AG09309 (cell line): ENCODE measurements around the gene ANKRD39.

Experiments
- DNase-seq: peaks from one replicate; pipeline ENCODE4 v3.0.0-alpha.2; 2010; ENCODE audit warnings: low read depth
- H3K4me3 ChIP-seq: 2 replicates; pipeline ENCODE4 v1.5.1; 2011; ENCODE audit warnings: mild to moderate bottlenecking, low read depth, low read length, moderate library complexity; ENCODE audit not compliant: control insufficient read depth
- CTCF ChIP-seq: IDR thresholded peaks from 2 replicates; pipeline ENCODE4 v1.5.1; 2011; ENCODE audit warnings: mild to moderate bottlenecking, low read depth, low read length, inconsistent platforms; ENCODE audit not compliant: insufficient read depth, control insufficient read depth; ENCODE audit errors: missing control alignments

The ANKRD39 gene

DNA sequence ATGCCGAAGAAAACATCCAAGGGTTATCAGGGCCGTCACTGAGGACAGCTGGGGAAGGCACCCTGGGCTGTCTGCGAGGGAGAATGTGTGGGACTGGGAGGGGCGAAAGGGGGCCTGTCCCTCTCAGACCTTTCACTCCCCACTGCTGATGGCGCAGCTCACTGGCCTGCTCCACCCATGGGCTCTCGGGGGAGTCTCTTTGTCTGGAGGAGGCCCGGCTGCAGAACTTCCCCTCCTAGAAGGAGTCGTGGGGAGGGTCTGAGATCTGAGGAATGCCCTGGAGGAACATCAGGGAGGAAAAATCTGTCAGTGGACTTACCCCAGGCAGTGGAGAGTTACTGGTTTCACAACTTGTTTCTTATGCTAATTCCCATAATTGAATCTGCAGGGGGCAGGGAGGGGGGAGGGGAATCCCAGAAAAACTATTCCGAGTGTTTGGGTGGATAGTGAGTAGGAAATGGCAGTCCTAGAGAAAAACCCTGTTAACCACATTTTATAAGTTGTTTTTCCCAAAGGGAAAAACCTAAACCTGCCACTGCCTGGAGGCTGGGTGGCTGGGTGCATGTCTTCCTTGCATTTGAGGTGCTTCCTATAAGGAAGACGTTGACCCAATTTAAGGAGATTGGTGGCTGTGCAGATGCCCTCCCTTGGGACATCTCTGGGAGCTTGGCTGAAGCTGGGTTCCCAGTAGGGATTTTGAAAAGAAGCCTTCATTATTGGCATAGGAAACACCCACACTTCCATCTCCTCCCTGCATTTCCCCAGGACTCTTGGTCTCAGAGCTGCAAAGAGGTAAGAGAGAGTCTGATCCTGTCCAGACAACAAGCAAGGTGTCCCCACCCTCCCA, 23.8 kb upstream of the ANKRD39 start:
- H3K4me3 ChIP-seq: no peak overlapping the region
- no peak for TF ChIP-seq CTCF
- no peak for DNase-seq

GRCh38 chr2:96880891-96881273, 23.1 kb upstream of the ANKRD39 start:
- H3K4me3 ChIP-seq: no peak overlapping the region
- no peak for TF ChIP-seq CTCF
- no peak for DNase-seq

DNA sequence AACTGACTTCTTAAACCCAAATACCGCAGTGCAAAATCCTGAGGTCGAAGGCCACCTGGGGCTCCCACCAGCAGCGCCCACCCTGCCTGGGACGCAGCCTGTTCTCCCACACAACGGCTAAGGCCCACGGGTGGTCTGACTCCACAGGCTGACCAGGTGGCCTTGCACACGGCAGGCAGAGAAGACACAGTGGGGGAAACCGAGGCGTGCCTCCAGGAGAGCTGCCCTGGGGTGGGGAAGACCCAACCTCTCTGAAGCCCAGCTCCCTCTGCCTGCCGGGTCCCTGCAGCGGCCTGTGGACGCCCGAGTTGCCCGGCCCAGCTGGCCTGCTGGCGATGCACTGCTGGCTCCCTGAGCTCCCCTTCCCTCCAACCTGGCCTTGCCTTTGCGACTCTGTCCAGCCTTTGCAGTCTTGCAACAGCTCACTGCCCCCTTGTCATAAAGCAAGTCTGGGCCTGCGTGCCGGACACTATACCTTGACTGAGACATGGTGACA, 21.8 kb upstream of the ANKRD39 start:
- TF ChIP-seq CTCF: no peak

GRCh38 chr2:96878796-96879544, 21.2 kb upstream of the ANKRD39 start:
- H3K4me3 ChIP-seq: no peak overlapping the region
- no peak for DNase-seq
- TF ChIP-seq CTCF: no peak

More for the DNA sequence above, 21.8 kb upstream of the ANKRD39 start:
- no peak for DNase-seq
- H3K4me3 ChIP-seq: no peak overlapping the region

GRCh38 chr2:96878171-96878570, 20.4 kb upstream of the ANKRD39 start:
- no peak overlapping the region for H3K4me3 ChIP-seq
- no peak for DNase-seq

More at GRCh38 chr2:96878171-96878570, 20.4 kb upstream of the ANKRD39 start:
- TF ChIP-seq CTCF: no peak
